ENCODE results near the gene FGFR4.

DNA sequence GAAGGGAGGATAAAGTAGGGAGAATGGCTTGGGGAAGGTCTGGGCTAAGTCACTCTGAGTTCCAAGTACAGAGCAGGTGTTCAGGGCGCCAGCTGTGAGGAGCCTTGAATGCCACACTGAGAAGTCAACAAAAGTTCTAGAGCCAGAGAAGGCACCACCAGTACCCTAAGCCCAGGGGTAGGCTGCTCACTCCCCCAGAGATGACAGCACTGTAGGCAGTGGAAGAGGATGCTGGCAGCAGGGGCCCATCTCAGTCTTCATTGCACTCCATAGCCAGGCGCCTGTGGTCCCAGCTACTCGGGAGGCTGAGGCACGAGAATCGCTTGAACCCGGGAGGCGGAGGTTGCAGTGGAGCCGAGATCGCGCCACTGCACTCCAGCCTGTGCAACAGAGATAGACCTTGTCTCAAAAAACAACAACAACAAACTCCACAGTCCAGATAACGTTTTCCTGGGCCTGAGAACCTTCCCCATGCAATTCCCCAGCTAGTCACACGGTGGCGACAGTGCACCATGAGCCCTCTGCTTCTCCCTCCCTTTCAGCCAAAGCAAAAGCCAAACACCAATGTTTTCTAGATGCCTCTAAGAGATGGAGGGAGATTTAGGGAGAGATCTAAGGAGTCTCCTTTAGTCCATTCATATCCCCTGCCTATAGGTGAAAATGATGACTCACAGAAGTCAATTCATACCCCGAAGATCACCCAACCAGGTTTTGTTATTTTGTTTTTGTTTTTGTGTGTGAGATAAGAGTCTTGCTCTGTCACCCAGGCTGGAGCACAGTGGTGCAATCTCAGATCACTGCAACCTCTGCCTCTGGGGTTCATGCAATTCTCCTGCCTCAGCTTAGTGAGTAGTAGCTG lies 27.1 kb downstream of the FGFR4 start:
- TF ChIP-seq, protein P1, sequence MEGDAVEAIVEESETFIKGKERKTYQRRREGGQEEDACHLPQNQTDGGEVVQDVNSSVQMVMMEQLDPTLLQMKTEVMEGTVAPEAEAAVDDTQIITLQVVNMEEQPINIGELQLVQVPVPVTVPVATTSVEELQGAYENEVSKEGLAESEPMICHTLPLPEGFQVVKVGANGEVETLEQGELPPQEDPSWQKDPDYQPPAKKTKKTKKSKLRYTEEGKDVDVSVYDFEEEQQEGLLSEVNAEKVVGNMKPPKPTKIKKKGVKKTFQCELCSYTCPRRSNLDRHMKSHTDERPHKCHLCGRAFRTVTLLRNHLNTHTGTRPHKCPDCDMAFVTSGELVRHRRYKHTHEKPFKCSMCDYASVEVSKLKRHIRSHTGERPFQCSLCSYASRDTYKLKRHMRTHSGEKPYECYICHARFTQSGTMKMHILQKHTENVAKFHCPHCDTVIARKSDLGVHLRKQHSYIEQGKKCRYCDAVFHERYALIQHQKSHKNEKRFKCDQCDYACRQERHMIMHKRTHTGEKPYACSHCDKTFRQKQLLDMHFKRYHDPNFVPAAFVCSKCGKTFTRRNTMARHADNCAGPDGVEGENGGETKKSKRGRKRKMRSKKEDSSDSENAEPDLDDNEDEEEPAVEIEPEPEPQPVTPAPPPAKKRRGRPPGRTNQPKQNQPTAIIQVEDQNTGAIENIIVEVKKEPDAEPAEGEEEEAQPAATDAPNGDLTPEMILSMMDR (IDR thresholded peaks at IDR 0.05): peak; percentile 95 to 98
- no peak for TF ChIP-seq EP300 (IDR thresholded peaks at IDR 0.05)
- no peak for TF ChIP-seq POLR2A (IDR thresholded peaks at IDR 0.05)
- no peak for TF ChIP-seq POLR2AphosphoS5 (IDR thresholded peaks at IDR 0.05)

Data from suprapubic skin (tissue), 4 donors.